ENCODE measurements around the gene NEB. TPM values are rescaled to one million over a fixed set of nuclear protein-coding genes. Genes with fewer than 3 reads are reported as not detected.

The NEB gene
- total RNA-seq, 1 donor = 0.27 TPM

DNA sequence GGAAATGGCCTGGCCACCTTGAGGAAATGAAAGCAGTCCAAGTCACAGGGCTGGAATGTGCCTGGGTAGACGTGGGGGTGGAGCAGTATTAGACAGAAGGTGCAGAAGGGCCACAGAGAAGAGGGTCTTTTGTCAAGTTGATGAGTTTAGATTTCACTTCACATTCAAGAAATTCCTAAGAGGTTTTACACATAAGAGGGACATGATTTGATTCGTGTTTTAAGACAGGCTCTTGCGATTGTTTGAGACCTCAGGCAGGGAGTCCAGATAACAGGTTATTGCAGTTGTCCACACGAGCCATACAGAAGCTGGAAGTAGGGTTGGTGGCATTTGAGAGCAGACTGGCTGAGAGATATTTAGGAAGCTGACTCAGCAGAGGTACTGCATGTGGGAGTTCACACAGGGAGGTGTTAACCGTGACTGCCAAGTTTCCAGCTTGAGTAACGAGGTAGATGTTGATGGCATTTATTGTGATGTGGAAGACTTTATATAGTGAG lies 64.6 kb downstream of the NEB start:
- TF ChIP-seq, protein P1, sequence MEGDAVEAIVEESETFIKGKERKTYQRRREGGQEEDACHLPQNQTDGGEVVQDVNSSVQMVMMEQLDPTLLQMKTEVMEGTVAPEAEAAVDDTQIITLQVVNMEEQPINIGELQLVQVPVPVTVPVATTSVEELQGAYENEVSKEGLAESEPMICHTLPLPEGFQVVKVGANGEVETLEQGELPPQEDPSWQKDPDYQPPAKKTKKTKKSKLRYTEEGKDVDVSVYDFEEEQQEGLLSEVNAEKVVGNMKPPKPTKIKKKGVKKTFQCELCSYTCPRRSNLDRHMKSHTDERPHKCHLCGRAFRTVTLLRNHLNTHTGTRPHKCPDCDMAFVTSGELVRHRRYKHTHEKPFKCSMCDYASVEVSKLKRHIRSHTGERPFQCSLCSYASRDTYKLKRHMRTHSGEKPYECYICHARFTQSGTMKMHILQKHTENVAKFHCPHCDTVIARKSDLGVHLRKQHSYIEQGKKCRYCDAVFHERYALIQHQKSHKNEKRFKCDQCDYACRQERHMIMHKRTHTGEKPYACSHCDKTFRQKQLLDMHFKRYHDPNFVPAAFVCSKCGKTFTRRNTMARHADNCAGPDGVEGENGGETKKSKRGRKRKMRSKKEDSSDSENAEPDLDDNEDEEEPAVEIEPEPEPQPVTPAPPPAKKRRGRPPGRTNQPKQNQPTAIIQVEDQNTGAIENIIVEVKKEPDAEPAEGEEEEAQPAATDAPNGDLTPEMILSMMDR (IDR thresholded peaks at IDR 0.05; ENCODE audit: insufficient read depth, low read length) = no peak
- no peak overlapping the region for H3K4me3 ChIP-seq (ENCODE audit: low read depth, low read length)
- no peak for DNase-seq (ENCODE audit: low read depth)

DNA sequence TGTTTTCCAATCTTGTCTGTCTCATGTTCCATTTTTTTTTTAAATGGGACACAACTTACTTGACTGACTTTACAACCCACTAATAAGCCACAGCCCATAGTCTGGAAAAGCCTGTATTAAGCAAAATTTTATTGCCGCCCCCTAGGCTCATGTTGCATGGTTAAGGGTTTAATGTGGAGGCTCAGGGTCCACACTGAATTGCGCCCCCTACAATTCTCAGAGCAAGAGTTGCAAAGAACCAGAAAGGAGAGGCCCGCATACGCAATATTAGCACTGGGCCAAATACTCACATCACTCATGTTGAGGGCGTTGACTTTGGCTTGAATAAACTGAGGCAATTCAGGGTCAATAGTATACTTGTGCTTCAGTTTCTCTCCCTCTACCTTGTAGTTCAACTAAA lies 65.5 kb downstream of the NEB start:
- DNase-seq (ENCODE audit: low read depth) = no peak
- no peak overlapping the region for H3K4me3 ChIP-seq (ENCODE audit: low read depth, low read length)
- TF ChIP-seq, protein P1 (IDR thresholded peaks at IDR 0.05; ENCODE audit: insufficient read depth, low read length) = no peak

DNA sequence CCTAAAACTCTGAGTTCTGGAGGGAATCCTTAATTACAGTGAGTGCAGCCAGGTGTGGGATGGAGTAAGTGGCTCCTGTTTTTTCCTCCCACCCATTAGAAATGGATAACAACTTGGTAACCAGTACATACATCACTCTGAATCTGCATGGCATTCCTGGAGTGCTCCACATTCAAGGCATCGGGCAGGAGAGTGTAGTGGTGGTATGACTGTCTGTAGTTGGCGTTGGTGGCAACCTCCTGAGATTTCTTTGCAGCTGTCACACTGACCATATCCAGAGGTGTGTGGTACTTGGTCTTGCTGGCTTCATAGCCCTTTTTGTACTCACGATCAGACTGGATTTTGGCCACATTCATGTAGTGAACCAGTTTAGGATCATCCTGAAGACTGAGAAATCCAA lies 68.3 kb downstream of the NEB start:
- H3K4me3 ChIP-seq (ENCODE audit: low read depth, low read length) = no peak overlapping the region
- TF ChIP-seq, protein P1 (IDR thresholded peaks at IDR 0.05; ENCODE audit: insufficient read depth, low read length) = no peak
- no peak for DNase-seq (ENCODE audit: low read depth)

DNA sequence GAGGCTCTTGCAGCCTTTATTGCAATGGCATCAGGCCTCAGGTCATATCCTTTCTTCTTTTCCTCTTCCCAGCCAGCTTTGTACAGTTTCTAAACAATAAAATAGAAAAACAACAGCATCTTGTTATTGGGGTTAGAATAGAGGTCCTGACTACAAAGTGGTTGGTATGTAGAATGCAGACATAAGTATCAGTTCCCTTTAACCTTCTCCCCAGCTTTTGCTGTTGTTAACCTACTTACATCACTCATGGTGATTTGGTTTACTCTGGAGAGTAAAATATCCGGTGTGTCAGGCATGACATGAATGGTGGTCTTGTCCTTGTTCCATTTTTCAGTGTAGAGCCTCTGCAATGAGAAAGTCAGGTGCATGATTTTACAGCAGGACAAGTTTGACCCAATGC lies 69.8 kb downstream of the NEB start:
- TF ChIP-seq, protein P1 (IDR thresholded peaks at IDR 0.05; ENCODE audit: insufficient read depth, low read length) = no peak
- no peak overlapping the region for H3K4me3 ChIP-seq (ENCODE audit: low read depth, low read length)
- no peak for DNase-seq (ENCODE audit: low read depth)

DNA sequence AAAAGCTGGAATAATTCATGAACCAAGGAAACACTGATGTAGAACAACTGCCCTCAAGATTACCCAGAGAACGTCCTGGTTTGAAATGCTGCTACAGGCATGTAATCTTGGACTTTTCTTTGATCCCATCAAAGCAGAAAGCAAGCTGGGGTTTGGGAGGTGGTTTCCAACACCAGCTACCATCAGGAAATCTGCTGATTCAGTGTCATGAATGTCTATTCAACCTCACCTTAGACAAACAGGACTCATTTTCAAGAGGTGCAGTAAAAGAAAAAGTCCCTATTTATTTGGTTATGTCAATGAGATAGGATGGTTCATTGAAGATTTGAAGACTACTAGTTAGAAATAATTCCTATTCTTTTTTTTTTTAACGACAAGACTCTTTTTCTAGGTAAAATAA lies 72.7 kb downstream of the NEB start:
- TF ChIP-seq, protein P1 (IDR thresholded peaks at IDR 0.05; ENCODE audit: insufficient read depth, low read length) = no peak
- DNase-seq (ENCODE audit: low read depth) = no peak
- no peak overlapping the region for H3K4me3 ChIP-seq (ENCODE audit: low read depth, low read length)

DNA sequence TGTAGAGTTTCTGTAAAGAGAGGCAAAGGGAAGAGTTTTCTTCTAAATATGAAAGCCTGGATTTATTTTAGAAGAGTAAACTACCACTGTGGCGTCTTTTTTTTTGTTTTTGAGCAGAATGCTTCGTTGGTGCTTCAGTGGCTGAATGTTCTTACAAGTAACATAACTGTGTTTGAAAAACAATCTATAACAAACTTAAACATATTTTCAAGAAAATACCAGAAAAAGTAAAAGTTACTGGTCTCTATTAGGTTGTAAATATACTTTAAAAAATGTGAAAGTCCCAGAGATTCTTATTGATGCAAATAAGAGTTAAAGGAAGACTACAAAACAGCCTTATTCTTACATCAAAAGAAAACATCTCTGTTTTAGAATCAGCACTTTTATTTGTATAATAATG lies 76.2 kb downstream of the NEB start:
- no peak for DNase-seq (ENCODE audit: low read depth)
- H3K4me3 ChIP-seq (ENCODE audit: low read depth, low read length) = no peak overlapping the region
- TF ChIP-seq, protein P1 (IDR thresholded peaks at IDR 0.05; ENCODE audit: insufficient read depth, low read length) = no peak

DNA sequence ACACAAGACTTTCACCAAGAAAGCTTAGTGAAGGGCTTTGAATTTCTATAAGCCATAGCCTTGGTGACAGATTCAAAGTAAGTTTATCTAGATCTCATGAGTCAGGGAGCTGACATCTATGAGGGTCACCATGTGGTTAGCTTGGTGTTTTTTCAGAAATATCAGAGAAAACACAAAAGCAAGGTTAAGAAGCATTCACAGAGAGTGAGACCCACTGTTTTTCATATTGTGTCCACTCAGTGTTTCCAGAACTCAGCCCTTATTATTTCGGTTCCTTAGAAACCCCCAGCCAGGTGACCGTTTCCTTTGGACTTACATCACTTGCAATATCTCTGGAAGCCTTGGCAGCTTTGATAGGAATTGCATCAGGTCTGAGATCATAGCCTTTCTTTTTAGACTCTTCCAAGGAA lies 76.6 kb downstream of the NEB start:
- DNase-seq (ENCODE audit: low read depth) = peak; percentile 24

More for the DNA sequence above, 76.6 kb downstream of the NEB start:
- no peak overlapping the region for H3K4me3 ChIP-seq (ENCODE audit: low read depth, low read length)
- TF ChIP-seq, protein P1 (IDR thresholded peaks at IDR 0.05; ENCODE audit: insufficient read depth, low read length) = no peak
